Suprapubic skin (tissue), 4 donors: ENCODE results near the gene SLC6A4. TPM values are rescaled to one million over a fixed set of nuclear protein-coding genes. Genes with fewer than 3 reads are reported as not detected.
A peak's percentile ranks its signal among the peaks of the same experiment; 100 is the strongest.
"Not testable (repeated sequence)": the region's sequence is repeated elsewhere in the genome, so short reads cannot be mapped to it uniquely, and the experiment has no call there.

ENCODE experiments used
- DNase-seq, 2 donors: peaks; one replicate each; pipeline ENCODE4 v3.0.0-alpha.2; 2019; ENCODE audit warnings: low spot score in 2 of 2
- H3K27ac ChIP-seq: fragments of 200-600 bp; sonication (generic); one replicate; pipeline ENCODE4 v1.5.1; 2019
- H3K27me3 ChIP-seq: fragments of 200-600 bp; sonication (generic); one replicate; pipeline ENCODE4 v1.5.1; 2019
- H3K36me3 ChIP-seq: fragments of 200-600 bp; sonication (generic); one replicate; pipeline ENCODE4 v1.5.1; 2019
- H3K4me1 ChIP-seq: fragments of 200-600 bp; sonication (generic); one replicate; pipeline ENCODE4 v1.5.1; 2019
- H3K4me3 ChIP-seq: fragments of 200-600 bp; sonication (generic); one replicate; pipeline ENCODE4 v1.5.1; 2019; ENCODE audit warnings: mild to moderate bottlenecking
- H3K9me3 ChIP-seq: fragments of 200-600 bp; sonication (generic); one replicate; pipeline ENCODE4 v1.5.1; 2019
- EP300 ChIP-seq: sonication (generic); formaldehyde crosslinking; IDR thresholded peaks from one replicate; pipeline ENCODE4 v1.6.1; 2017; ENCODE audit warnings: antibody characterized with exemption
- POLR2A ChIP-seq, 2 donors: fragments of 450-650 bp; IDR thresholded peaks; one replicate each; pipeline ENCODE4 v1.6.1; 2017; ENCODE audit warnings: antibody characterized with exemption in 2 of 2, mild to moderate bottlenecking in 2 of 2, moderate library complexity in 2 of 2
- POLR2AphosphoS5 ChIP-seq, 3 donors: sonication (generic); formaldehyde crosslinking; IDR thresholded peaks; one replicate each; pipeline ENCODE4 v1.6.1; 2017; ENCODE audit warnings: antibody characterized with exemption in 3 of 3
- WGBS: methylation state at CpG from one replicate; pipeline ENCODE4 v1.1.5; 2018; 5-methylcytosine and 5-hydroxymethylcytosine counted together
- total RNA-seq, 4 donors: library from RNA; depleted of rRNA; stranded (reverse); fragments of >200 nt; gene quantifications; one replicate each; pipeline ENCODE4 v1.1.0, GENCODE V29; 2016
- TF ChIP-seq, protein P1 (sequence below), 2 donors: fragments of 200-600 bp in 1 of 2; fragments of 450-650 bp in 1 of 2; sonication (generic) in 1 of 2; IDR thresholded peaks; one replicate each; pipeline ENCODE4 v1.5.1; 2016 to 2019; ENCODE audit warnings: antibody characterized with exemption in 2 of 2, mild to moderate bottlenecking in 1 of 2, moderate library complexity in 1 of 2

The SLC6A4 gene
- total RNA-seq, 4 donors from 2014 or later, result 0.42 to 1.6 (median 0.69) TPM

DNA sequence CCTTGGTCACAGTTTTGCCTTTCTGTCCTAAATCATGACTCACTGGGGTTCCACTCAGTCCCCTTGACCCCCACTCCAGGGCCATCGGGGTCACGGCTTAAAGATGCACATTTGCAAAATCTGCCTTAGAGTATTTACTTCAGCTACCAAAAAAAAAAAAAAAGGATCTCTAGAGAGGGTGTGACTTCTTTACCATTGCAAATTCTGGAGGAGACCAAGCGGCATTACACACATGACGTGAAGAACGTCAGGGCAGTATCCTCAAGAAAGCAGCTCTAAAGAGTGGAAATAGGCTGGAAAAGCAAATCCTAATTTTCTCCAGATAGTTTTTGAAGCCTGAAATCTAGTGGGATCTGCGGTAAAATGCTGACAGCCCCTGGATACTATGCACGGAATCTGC lies 25.6 kb downstream of the SLC6A4 start:
- Histone ChIP-seq H3K27ac (no peak overlapping the region), H3K4me1 (no peaks in the 10 kb centered on the region)

DNA sequence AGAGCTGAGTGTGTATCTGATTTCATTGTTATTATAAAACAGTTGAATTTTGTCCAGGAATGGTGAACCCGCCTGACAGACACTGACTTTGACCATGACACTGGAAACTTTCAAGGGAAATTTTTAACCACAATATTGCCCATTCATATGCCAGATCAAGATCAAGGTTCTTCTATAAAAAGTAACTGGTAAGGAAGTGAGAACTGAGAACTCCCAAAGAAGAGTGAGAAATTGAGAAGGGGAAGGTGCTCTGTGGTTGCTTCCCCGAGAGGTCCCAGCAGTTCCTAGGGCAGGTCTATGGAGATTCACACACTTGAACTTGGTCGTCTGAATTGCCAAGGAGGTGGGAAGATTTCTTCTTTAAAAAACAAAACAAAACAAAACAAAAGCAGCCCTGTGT lies 27.3 kb downstream of the SLC6A4 start:
- no peak overlapping the region for H3K27ac ChIP-seq
- 53% methylated on average over 3 of the region's 3 CpGs for WGBS

More for the DNA sequence above, 25.6 kb downstream of the SLC6A4 start:
- TF ChIP-seq EP300, result no peak
- no peak for TF ChIP-seq POLR2AphosphoS5 (IDR thresholded peaks at IDR 0.05)
- TF ChIP-seq, protein P1, sequence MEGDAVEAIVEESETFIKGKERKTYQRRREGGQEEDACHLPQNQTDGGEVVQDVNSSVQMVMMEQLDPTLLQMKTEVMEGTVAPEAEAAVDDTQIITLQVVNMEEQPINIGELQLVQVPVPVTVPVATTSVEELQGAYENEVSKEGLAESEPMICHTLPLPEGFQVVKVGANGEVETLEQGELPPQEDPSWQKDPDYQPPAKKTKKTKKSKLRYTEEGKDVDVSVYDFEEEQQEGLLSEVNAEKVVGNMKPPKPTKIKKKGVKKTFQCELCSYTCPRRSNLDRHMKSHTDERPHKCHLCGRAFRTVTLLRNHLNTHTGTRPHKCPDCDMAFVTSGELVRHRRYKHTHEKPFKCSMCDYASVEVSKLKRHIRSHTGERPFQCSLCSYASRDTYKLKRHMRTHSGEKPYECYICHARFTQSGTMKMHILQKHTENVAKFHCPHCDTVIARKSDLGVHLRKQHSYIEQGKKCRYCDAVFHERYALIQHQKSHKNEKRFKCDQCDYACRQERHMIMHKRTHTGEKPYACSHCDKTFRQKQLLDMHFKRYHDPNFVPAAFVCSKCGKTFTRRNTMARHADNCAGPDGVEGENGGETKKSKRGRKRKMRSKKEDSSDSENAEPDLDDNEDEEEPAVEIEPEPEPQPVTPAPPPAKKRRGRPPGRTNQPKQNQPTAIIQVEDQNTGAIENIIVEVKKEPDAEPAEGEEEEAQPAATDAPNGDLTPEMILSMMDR (IDR thresholded peaks at IDR 0.05), result no peak
- no peak for TF ChIP-seq POLR2A (IDR thresholded peaks at IDR 0.05)
- H3K36me3 ChIP-seq, result no peaks in the 10 kb centered on the region
- no peak for DNase-seq
- no peaks in the 10 kb centered on the region for H3K9me3 ChIP-seq
- H3K4me3 ChIP-seq, result no peak overlapping the region
- 92% methylated on average over 7 of the region's 7 CpGs for WGBS
- H3K27me3 ChIP-seq, result peaks cover 3% of the 10 kb centered on the region

DNA sequence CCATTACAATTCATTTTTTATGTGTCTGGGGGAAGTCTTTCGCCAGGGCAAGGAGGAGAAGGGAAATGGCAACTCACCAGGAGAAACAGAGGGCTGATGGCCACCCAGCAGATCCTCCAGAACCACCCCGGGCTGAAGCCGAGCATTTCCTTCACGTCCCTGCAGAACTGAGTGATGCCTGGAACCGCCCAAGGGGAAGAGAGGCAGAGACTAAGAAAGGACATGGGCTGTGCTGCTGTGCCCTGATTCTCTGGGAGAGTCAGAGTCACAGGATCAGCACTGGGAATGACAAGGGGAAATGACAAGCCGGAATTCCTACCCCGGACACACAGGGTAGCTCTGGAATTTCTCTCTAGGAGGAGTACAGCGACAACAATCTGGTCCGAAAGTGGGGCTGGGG lies 27.8 kb downstream of the SLC6A4 start:
- WGBS, result 88% methylated on average over 9 of the region's 9 CpGs
- Histone ChIP-seq H3K27ac (no peak overlapping the region), H3K27me3 (peaks cover 3% of the 10 kb centered on the region), H3K36me3 (no peaks in the 10 kb centered on the region), H3K9me3 (no peaks in the 10 kb centered on the region), H3K4me3 (no peak overlapping the region), H3K4me1 (no peaks in the 10 kb centered on the region)
- TF ChIP-seq, protein P1 (IDR thresholded peaks at IDR 0.05), result no peak
- TF ChIP-seq POLR2AphosphoS5 (IDR thresholded peaks at IDR 0.05) (no peak), EP300 (no peak), POLR2A (IDR thresholded peaks at IDR 0.05) (no peak)
- DNase-seq, result no peak

More for the DNA sequence above, 27.3 kb downstream of the SLC6A4 start:
- H3K9me3 ChIP-seq, result no peaks in the 10 kb centered on the region
- no peaks in the 10 kb centered on the region for H3K4me1 ChIP-seq
- peaks cover 3% of the 10 kb centered on the region for H3K27me3 ChIP-seq
- no peaks in the 10 kb centered on the region for H3K36me3 ChIP-seq
- TF ChIP-seq, protein P1 (IDR thresholded peaks at IDR 0.05), result no peak
- TF ChIP-seq EP300 (no peak), POLR2AphosphoS5 (IDR thresholded peaks at IDR 0.05) (no peak), POLR2A (IDR thresholded peaks at IDR 0.05) (no peak)
- no peak for DNase-seq
- no peak overlapping the region for H3K4me3 ChIP-seq

DNA sequence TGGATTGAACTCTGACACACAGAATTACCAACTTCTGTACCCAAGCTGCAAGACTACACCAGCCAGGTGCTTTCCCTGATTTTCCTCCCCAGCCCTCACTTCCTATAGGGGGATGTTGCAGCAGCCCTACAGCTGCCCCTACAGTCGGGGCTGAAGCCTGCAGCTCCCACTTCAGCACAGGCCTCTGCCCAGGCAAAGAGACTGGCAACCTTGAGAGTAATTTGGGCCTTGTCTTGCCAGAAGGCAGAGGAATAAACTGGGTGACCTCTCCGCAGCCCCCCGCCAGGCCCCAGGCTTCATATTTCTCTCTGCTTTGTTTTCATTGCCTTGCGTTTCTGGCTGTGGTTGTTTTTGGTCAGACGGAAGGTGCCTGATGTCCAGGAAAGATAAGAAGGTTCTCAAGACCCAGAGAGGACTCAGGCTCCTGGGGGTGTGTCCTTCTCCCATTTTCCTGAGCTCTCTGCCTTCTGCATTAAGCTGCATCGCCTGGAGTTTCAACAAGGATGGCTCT lies 32.0 kb downstream of the SLC6A4 start:
- no peaks in the 10 kb centered on the region for H3K4me1 ChIP-seq
- H3K36me3 ChIP-seq, result no peaks in the 10 kb centered on the region
- no peak for TF ChIP-seq EP300
- TF ChIP-seq POLR2A (IDR thresholded peaks at IDR 0.05), result no peak
- TF ChIP-seq POLR2AphosphoS5 (IDR thresholded peaks at IDR 0.05), result no peak
- TF ChIP-seq, protein P1 (IDR thresholded peaks at IDR 0.05), result no peak
- peak in 1 of 2 donors; percentile 44 for DNase-seq
- no peak overlapping the region for H3K27ac ChIP-seq
- H3K4me3 ChIP-seq, result no peak overlapping the region
- WGBS, result 79% methylated on average over 6 of the region's 6 CpGs
- peaks cover 3% of the 10 kb centered on the region for H3K27me3 ChIP-seq
- H3K9me3 ChIP-seq, result no peaks in the 10 kb centered on the region

DNA sequence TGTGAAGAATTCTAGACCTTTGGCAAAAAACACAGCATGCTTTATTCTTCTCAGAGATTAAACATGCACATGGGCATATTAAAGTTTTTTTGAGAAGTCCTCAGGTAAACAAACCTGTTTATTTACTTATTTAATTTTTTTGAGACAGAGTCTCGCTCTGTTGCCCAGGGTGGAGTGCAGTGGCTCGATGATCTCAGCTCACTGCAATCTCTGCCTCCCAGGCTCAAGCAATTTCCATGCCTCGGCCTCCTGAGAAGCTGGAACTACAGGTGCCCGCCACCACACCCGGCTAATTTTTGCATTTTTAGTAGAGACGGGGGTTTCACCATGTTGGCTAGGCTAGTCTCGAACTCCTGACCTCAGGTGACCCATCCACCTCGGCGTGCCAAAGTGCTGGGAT lies 34.8 kb downstream of the SLC6A4 start:
- WGBS, result 88% methylated on average over 8 of the region's 9 CpGs

DNA sequence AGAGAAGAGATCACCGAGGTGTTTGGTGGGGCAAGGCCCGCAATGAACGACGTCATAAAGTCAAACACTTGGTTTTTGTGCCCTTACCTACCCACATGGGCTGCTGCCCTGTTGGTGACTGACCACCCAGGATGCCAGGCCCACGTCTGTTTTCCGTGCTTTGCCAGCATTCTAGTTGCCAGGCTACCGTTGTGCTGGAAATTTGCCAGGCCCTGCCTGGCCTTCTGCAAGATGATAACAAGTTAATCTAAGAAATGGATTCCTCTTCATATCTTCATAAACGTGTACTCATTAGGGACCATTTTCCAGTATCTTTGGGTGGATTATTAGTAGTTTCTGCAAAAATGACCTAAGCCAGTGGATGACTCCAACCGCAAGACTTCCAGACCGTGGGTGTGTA lies 35.4 kb downstream of the SLC6A4 start:
- Histone ChIP-seq H3K27me3 (no peaks in the 10 kb centered on the region), H3K36me3 (no peaks in the 10 kb centered on the region), H3K9me3 (no peaks in the 10 kb centered on the region), H3K27ac (no peak overlapping the region), H3K4me3 (no peak overlapping the region), H3K4me1 (no peaks in the 10 kb centered on the region)
- 81% methylated on average over 10 of the region's 10 CpGs for WGBS
- no peak for DNase-seq
- TF ChIP-seq EP300, result no peak
- TF ChIP-seq, protein P1 (IDR thresholded peaks at IDR 0.05), result no peak
- no peak for TF ChIP-seq POLR2A (IDR thresholded peaks at IDR 0.05)
- no peak for TF ChIP-seq POLR2AphosphoS5 (IDR thresholded peaks at IDR 0.05)

More for the DNA sequence above, 34.8 kb downstream of the SLC6A4 start:
- H3K36me3 ChIP-seq, DNase-seq, H3K9me3 ChIP-seq, H3K27me3 ChIP-seq, H3K27ac ChIP-seq, H3K4me1 ChIP-seq, H3K4me3 ChIP-seq: not testable (repeated sequence)
